ENCODE results near the gene SERHL2.
A peak's percentile ranks its signal among the peaks of the same experiment; 100 is the strongest.

- peak; percentile 14; the same call in 1 of the 2 replicates for TF ChIP-seq CTCF (conservative IDR thresholded peaks at IDR 0.05; ENCODE audit: low read length)
- TF ChIP-seq EZH2phosphoT487 (IDR thresholded peaks at IDR 0.05; ENCODE audit: borderline replicate concordance), result no peak
Measured at GRCh38 chr22:42614312-42615091, 60.7 kb downstream of the SERHL2 start, which contains the start of gene POLDIP3.

Measured in Loucy (cell line).